Myocyte (in vitro differentiated cells): Measurements from ENCODE around the gene TBCK. TPM values are rescaled to one million over a fixed set of nuclear protein-coding genes. Genes with fewer than 3 reads are reported as not detected.

ENCODE experiments used
- DNase-seq: peaks from one replicate; pipeline ENCODE4 v3.0.0-alpha.2; 2012; ENCODE audit warnings: low read depth
- total RNA-seq: library from RNA; depleted of rRNA; stranded (reverse); fragments of >200 nt; gene quantifications from 2 replicates; pipeline ENCODE4 v1.2.3, GENCODE V29; 2014

TBCK gene
- total RNA-seq, 1 donor from 2014 or later: 38.0 TPM

GRCh38 chr4:106287353-106287969 lies 28.5 kb downstream of the TBCK start:
- peak; percentile 41 for DNase-seq

- DNase-seq: no peak
These were observed 29.4 kb downstream of the TBCK start for GRCh38 chr4:106286611-106287010.

- DNase-seq: no peak
These were observed 31.8 kb downstream of the TBCK start for GRCh38 chr4:106284227-106284626.

GRCh38 chr4:106277140-106277675 lies 38.8 kb downstream of the TBCK start:
- no peak for DNase-seq

GRCh38 chr4:106273831-106274230 lies 42.2 kb downstream of the TBCK start:
- no peak for DNase-seq

GRCh38 chr4:106270736-106271135 lies 45.3 kb downstream of the TBCK start:
- peak; percentile 18 for DNase-seq

- no peak for DNase-seq
These were observed 46.3 kb downstream of the TBCK start for GRCh38 chr4:106269711-106270110.

- DNase-seq: no peak
These were observed 47.2 kb downstream of the TBCK start for GRCh38 chr4:106268786-106269185.

- DNase-seq: peak; percentile 56
These were observed 49.8 kb downstream of the TBCK start for GRCh38 chr4:106266201-106266600.

GRCh38 chr4:106264331-106264728 lies 51.7 kb downstream of the TBCK start:
- no peak for DNase-seq

GRCh38 chr4:106263594-106264330 lies 52.2 kb downstream of the TBCK start:
- DNase-seq: no peak

GRCh38 chr4:106261980-106262379 lies 54.0 kb downstream of the TBCK start:
- DNase-seq: no peak

- peak; percentile 5 for DNase-seq
These were observed 57.6 kb downstream of the TBCK start for GRCh38 chr4:106258145-106259045.

- no peak for DNase-seq
These were observed 59.8 kb downstream of the TBCK start for GRCh38 chr4:106256190-106256589.

GRCh38 chr4:106255195-106255594 lies 60.8 kb downstream of the TBCK start:
- DNase-seq: no peak

- no peak for DNase-seq
These were observed 62.5 kb downstream of the TBCK start for GRCh38 chr4:106253364-106254129.

GRCh38 chr4:106247600-106247999 lies 68.4 kb downstream of the TBCK start:
- DNase-seq: no peak

GRCh38 chr4:106246441-106246840 lies 69.6 kb downstream of the TBCK start:
- no peak for DNase-seq

- no peak for DNase-seq
These were observed 70.8 kb downstream of the TBCK start for GRCh38 chr4:106245176-106245575.

- DNase-seq: no peak
These were observed 75.3 kb downstream of the TBCK start for GRCh38 chr4:106240699-106241098.
